Tibial nerve (tissue), 4 donors: ENCODE results near the gene RNF212B.
"Not testable (repeated sequence)": the region's sequence is repeated elsewhere in the genome, so short reads cannot be mapped to it uniquely, and the experiment has no call there.

Source experiments
- CTCF ChIP-seq, 5 experiments: fragments of 200-600 bp in 3 of 5; fragments of 450-650 bp in 2 of 5; sonication (generic) in 3 of 5; IDR thresholded peaks; one replicate each; pipeline ENCODE4 v1.5.1; 2016 to 2019; ENCODE audit warnings: antibody characterized with exemption in 5 of 5, mild to moderate bottlenecking in 3 of 5, moderate library complexity in 2 of 5
- EP300 ChIP-seq, 2 donors: sonication (generic); formaldehyde crosslinking; IDR thresholded peaks; one replicate each; pipeline ENCODE4 v1.6.1; 2017; ENCODE audit warnings: antibody characterized with exemption in 2 of 2, mild to moderate bottlenecking in 1 of 2
- POLR2A ChIP-seq, 2 donors: fragments of 450-650 bp; IDR thresholded peaks; one replicate each; pipeline ENCODE4 v1.6.1; 2017; ENCODE audit warnings: antibody characterized with exemption in 2 of 2, mild to moderate bottlenecking in 2 of 2, moderate library complexity in 2 of 2

- not testable (repeated sequence) for TF ChIP-seq CTCF, POLR2A, EP300 (IDR thresholded peaks at IDR 0.05)
Measured at GRCh38 chr14:23196487-23196886, 41.2 kb upstream of the RNF212B start.
